Measurements from ENCODE around the gene PLPP1. TPM values are rescaled to one million over a fixed set of nuclear protein-coding genes. Genes with fewer than 3 reads are reported as not detected.
A peak's percentile ranks its signal among the peaks of the same experiment; 100 is the strongest.

PLPP1 gene
- polyA plus RNA-seq, 1 of the 3 experiments (the other 2 are of a cell fraction) = 32.8 TPM

DNA sequence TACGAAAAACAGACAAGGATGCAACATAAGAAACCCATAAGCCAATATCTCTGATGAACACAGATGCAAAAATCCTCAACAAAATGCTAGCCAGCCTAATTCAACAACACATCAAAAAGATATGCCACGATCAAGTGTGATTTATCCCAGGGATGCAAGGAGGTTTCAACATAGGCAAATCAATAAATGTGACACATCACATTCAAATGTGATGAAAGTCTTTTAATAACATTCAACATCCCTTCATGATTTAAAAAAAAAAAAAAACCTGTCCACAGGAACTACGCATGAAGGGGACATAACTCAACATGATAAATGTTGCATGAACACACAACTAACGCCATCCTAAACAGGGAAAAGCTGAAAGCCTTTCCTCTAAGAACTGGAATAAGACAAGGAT, 102.2 kb downstream of the PLPP1 start:
- H3K9ac ChIP-seq = no peak overlapping the region
- 94% methylated on average over 4 of the region's 4 CpGs for WGBS (ENCODE audit: low lambda C conversion rate)
- TF ChIP-seq IRF3 (IDR thresholded peaks at IDR 0.05; ENCODE audit: low read depth, low read length) = no peak
- no peak for TF ChIP-seq SIN3A (IDR thresholded peaks at IDR 0.05; ENCODE audit: borderline replicate concordance, low read depth, low read length)
- no peak for TF ChIP-seq TCF12 (IDR thresholded peaks at IDR 0.05)
- no peak for TF ChIP-seq EZH2phosphoT487 (IDR thresholded peaks at IDR 0.05; ENCODE audit: borderline replicate concordance, low read depth)
- no peak for TF ChIP-seq EP300 (IDR thresholded peaks at IDR 0.05; ENCODE audit: borderline replicate concordance in 1 of 2, low read depth in 1 of 2, low read length in 1 of 2)
- TF ChIP-seq, protein P1, sequence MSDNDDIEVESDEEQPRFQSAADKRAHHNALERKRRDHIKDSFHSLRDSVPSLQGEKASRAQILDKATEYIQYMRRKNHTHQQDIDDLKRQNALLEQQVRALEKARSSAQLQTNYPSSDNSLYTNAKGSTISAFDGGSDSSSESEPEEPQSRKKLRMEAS (IDR thresholded peaks at IDR 0.05; ENCODE audit: low read depth) = no peak
- no peak for TF ChIP-seq USF1 (IDR thresholded peaks at IDR 0.05; ENCODE audit: borderline replicate concordance, low read depth)
- no peak for TF ChIP-seq NFIC (IDR thresholded peaks at IDR 0.05; ENCODE audit: borderline replicate concordance)
- no peak for TF ChIP-seq MXI1 (IDR thresholded peaks at IDR 0.05; ENCODE audit: low read depth, low read length)
- no peak for TF ChIP-seq TEAD4 (IDR thresholded peaks at IDR 0.05; ENCODE audit: borderline replicate concordance, insufficient read depth)
- TF ChIP-seq ZBTB33 (IDR thresholded peaks at IDR 0.05; ENCODE audit: borderline replicate concordance, low read depth) = no peak
- H3K4me3 ChIP-seq (ENCODE audit: low read depth in 2 of 2, low read length in 1 of 2) = no peak overlapping the region
- ChIA-PET POLR2A (no interaction called here), CTCF (no interaction called here)
- no peaks in the 10 kb centered on the region for H3K9me3 ChIP-seq
- peaks cover 14% of the 10 kb centered on the region for H3F3A ChIP-seq (replicated peaks; ENCODE audit: insufficient read depth)
- peaks cover 4 to 46% of the 10 kb centered on the region in 2 experiments for H3K36me3 ChIP-seq (replicated peaks in 1 of 2; ENCODE audit: control insufficient read depth in 1 of 2, insufficient read depth in 2 of 2, low read length in 1 of 2)
- H4K20me1 ChIP-seq (ENCODE audit: insufficient read depth) = no peaks in the 10 kb centered on the region
- no peak overlapping the region for H3K4me2 ChIP-seq
- H3K27me3 ChIP-seq (ENCODE audit: insufficient read depth) = no peaks in the 10 kb centered on the region
- no peaks in the 10 kb centered on the region for H3K9me2 ChIP-seq
- no peak overlapping the region for H2AFZ ChIP-seq (ENCODE audit: low read depth)
- DNase-seq = no peak
- H3K4me1 ChIP-seq (ENCODE audit: control insufficient read depth in 1 of 2, insufficient read depth in 2 of 2, low read depth in 1 of 2, low read length in 1 of 2) = peaks cover 2 to 13% of the 10 kb centered on the region in 2 experiments; a peak in 3 of 4 replicates
- H3K27ac ChIP-seq (ENCODE audit: low read depth in 2 of 2, low read length in 1 of 2) = no peak overlapping the region
- H3K79me2 ChIP-seq (ENCODE audit: insufficient read depth) = peaks cover 14% of the 10 kb centered on the region; the same call in 1 of the 2 replicates

DNA sequence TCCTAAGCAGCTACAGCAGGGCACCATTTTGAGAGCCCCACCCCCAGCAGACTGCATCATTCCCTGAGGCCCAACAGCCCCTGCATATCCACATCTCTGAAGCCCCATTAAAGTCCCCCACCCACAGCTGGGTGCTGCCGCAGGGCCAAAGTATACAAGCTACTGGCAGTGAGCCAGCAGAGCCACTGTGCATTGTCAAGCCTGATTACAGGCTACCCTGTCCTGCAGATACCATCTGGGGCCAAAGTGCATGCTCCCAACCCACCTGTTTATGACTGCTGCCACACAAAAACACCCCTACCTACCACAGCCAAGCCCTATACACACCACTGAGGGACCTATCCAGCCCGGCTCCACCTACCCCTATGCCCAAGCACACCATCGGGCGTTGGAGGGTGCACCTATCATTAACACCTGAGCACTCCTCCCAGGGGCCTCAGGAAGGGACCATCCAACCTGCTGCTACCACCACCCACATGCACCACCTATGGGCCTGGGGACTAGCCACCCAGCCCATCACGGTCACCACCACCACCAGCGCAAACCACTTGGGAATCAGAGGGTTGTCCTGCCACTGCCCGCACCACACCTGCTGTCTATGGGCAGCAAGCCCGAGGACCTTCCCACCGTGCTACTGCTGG, 105.0 kb downstream of the PLPP1 start:
- Histone ChIP-seq H3K36me3 (replicated peaks in 1 of 2; ENCODE audit: control insufficient read depth in 1 of 2, insufficient read depth in 2 of 2, low read length in 1 of 2) (peaks cover 23 to 62% of the 10 kb centered on the region in 2 experiments), H3K27me3 (ENCODE audit: insufficient read depth) (no peaks in the 10 kb centered on the region), H4K20me1 (ENCODE audit: insufficient read depth) (no peaks in the 10 kb centered on the region), H3K4me2 (no peak overlapping the region), H3K79me2 (ENCODE audit: insufficient read depth) (peaks cover 14% of the 10 kb centered on the region; the same call in 1 of the 2 replicates), H2AFZ (ENCODE audit: low read depth) (no peak overlapping the region), H3F3A (replicated peaks; ENCODE audit: insufficient read depth) (peaks cover 19% of the 10 kb centered on the region), H3K4me1 (ENCODE audit: control insufficient read depth in 1 of 2, insufficient read depth in 2 of 2, low read depth in 1 of 2, low read length in 1 of 2) (peaks cover 0 to 13% of the 10 kb centered on the region in 2 experiments; a peak in 2 of 4 replicates), H3K4me3 (ENCODE audit: low read depth in 2 of 2, low read length in 1 of 2) (no peak overlapping the region; a peak in 1 of 4 replicates), H3K9me3 (no peaks in the 10 kb centered on the region), H3K9ac (no peak overlapping the region), H3K27ac (ENCODE audit: low read depth in 2 of 2, low read length in 1 of 2) (no peak overlapping the region; a peak in 1 of 4 replicates), H3K9me2 (no peaks in the 10 kb centered on the region)
- WGBS (ENCODE audit: low lambda C conversion rate) = 60% methylated on average over 2 of the region's 9 CpGs
- peak; percentile 35 for DNase-seq
- POLR2A ChIA-PET = no interaction called here
- CTCF ChIA-PET = interaction anchor here (1.1 to 2.0 kb wide), 4 partner anchors 27 to 263 kb away, joined by 3 to 5 read pairs (median 4); no protein-coding TSS in a partner anchor
- TF ChIP-seq NFIC (IDR thresholded peaks at IDR 0.05; ENCODE audit: borderline replicate concordance) (peak; percentile 41; the same call in 1 of the 2 replicates), USF2 (IDR thresholded peaks at IDR 0.05; ENCODE audit: borderline replicate concordance, low read depth, low read length) (no peak), PBX3 (IDR thresholded peaks at IDR 0.05) (no peak), YY1 (IDR thresholded peaks at IDR 0.05; ENCODE audit: low read depth) (no peak), TCF12 (IDR thresholded peaks at IDR 0.05) (peak; percentile 25; the same call in 1 of the 2 replicates), EZH2phosphoT487 (IDR thresholded peaks at IDR 0.05; ENCODE audit: borderline replicate concordance, low read depth) (no peak), RAD21 (IDR thresholded peaks at IDR 0.05; ENCODE audit: low read length) (no peak), USF1 (IDR thresholded peaks at IDR 0.05; ENCODE audit: borderline replicate concordance, low read depth) (no peak), FOXM1 (IDR thresholded peaks at IDR 0.05; ENCODE audit: low read depth) (no peak)

Data from SK-N-SH (cell line).